Activated CD4-positive, alpha-beta T cell treated with anti-CD3 and anti-CD28 coated beads for 36 hours (primary cell): ENCODE data around the gene VPS37B. TPM values are rescaled to one million over a fixed set of nuclear protein-coding genes. Genes with fewer than 3 reads are reported as not detected.

Source experiments
- ATAC-seq: fragments of 200-7000 bp; cut with Tn5 transposase; one replicate; pipeline ENCODE4 v1.10.0; 2021; ENCODE audit warnings: mild to moderate bottlenecking, moderate library complexity
- CTCF ChIA-PET: fragments of 350-600 bp; sonication (Branson Sonifier 250); formaldehyde crosslinking; loops from one replicate; lab custom pipeline; 2021; ENCODE audit warnings: antibody characterized with exemption; lab: Charles Lee
- POLR2A ChIA-PET: fragments of 350-600 bp; sonication (Branson Sonifier 250); formaldehyde crosslinking; loops from one replicate; lab custom pipeline; 2021; ENCODE audit warnings: antibody characterized with exemption, inconsistent platforms; lab: Charles Lee
- DNase-seq: peaks from one replicate; pipeline ENCODE4 v3.0.0-alpha.2; 2020
- H3K27ac Mint-ChIP-seq: one replicate; pipeline ENCODE4 v1.8.0; 2021; ENCODE audit warnings: mixed read lengths
- H3K27me3 Mint-ChIP-seq: one replicate; pipeline ENCODE4 v1.8.0; 2021; ENCODE audit warnings: mixed read lengths
- H3K36me3 Mint-ChIP-seq: one replicate; pipeline ENCODE4 v1.8.0; 2021; ENCODE audit warnings: low read depth, mixed read lengths
- H3K4me1 Mint-ChIP-seq: one replicate; pipeline ENCODE4 v1.8.0; 2021; ENCODE audit warnings: mixed read lengths
- H3K4me3 Mint-ChIP-seq: one replicate; pipeline ENCODE4 v1.8.0; 2021; ENCODE audit warnings: mild to moderate bottlenecking, moderate library complexity, mixed read lengths
- H3K9me3 Mint-ChIP-seq: one replicate; pipeline ENCODE4 v1.8.0; 2021; ENCODE audit warnings: low read depth, mixed read lengths
- intact Hi-C, 2 experiments: fragments of 100-400 bp; cut with DNase I in 1 of 2; cut with micrococcal nuclease in 1 of 2; formaldehyde crosslinking; loops; one replicate each; pipeline versions ENCODE4 v1.14.2 to v1.15.1; 2022 to 2024; cut with DNase I, micrococcal nuclease
- total RNA-seq, 2 experiments: library from RNA; stranded (reverse); gene quantifications; one replicate each; pipeline ENCODE4 v1.2.3, GENCODE V29; 2021

Gene VPS37B
- total RNA-seq, 2 experiments from 2014 or later = 9.4 to 11.4 TPM

- CTCF ChIA-PET = interaction anchor here (0.6 to 6.8 kb wide), 4 partner anchors 8 to 91 kb away, joined by 3 to 76 read pairs (median 4); no protein-coding TSS in a partner anchor
- DNase-seq = no peak
- no peak overlapping the region for H3K27ac Mint-ChIP-seq
- H3K4me1 Mint-ChIP-seq = no peaks in the 10 kb centered on the region
- no peak overlapping the region for H3K4me3 Mint-ChIP-seq
- H3K9me3 Mint-ChIP-seq = no peaks in the 10 kb centered on the region
- ATAC-seq = no peak
- POLR2A ChIA-PET = no interaction called here
- no peaks in the 10 kb centered on the region for H3K27me3 Mint-ChIP-seq
- peaks cover 13% of the 10 kb centered on the region for H3K36me3 Mint-ChIP-seq
- intact Hi-C loops = no loop called here
These were observed 32.8 kb downstream of the VPS37B start for GRCh38 chr12:122862872-122863701.

DNA sequence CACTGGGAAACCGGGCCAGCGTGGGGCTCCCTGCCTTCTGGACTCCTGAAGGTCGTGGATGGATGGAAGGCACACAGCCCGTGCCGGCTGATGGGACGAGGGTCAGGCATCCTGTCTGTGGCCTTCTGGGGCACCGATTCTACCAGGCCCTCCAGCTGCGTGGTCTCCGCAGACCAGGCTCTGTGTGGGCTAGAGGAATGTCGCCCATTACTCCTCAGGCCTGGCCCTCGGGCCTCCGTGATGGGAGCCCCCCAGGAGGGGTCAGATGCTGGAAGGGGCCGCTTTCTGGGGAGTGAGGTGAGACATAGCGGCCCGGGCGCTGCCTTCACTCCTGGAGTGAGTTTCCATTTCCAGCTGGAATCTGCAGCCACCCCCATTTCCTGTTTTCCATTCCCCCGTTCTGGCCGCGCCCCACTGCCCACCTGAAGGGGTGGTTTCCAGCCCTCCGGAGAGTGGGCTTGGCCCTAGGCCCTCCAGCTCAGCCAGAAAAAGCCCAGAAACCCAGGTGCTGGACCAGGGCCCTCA lies 33.8 kb downstream of the VPS37B start:
- intact Hi-C loops = no loop called here
- ChIA-PET CTCF (interaction anchor here (0.5 to 6.8 kb wide), 10 partner anchors 9 to 376 kb away, joined by 3 to 76 read pairs (median 4); partner anchors contain the start of genes MTRFR and OGFOD2), POLR2A (interaction anchor here (1.0 kb wide), 1 partner anchor 107 kb away, joined by 3 read pairs; no protein-coding TSS in a partner anchor)
- Mint-ChIP-seq H3K27ac (no peak overlapping the region), H3K4me3 (no peak overlapping the region), H3K4me1 (no peaks in the 10 kb centered on the region), H3K36me3 (peaks cover 11% of the 10 kb centered on the region), H3K27me3 (no peaks in the 10 kb centered on the region), H3K9me3 (no peaks in the 10 kb centered on the region)
- DNase-seq (no peak), ATAC-seq (no peak)

GRCh38 chr12:122861587-122861970 lies 34.3 kb downstream of the VPS37B start:
- no peak for ATAC-seq
- no peak overlapping the region for H3K4me3 Mint-ChIP-seq
- peaks cover 7% of the 10 kb centered on the region for H3K36me3 Mint-ChIP-seq
- ChIA-PET CTCF (interaction anchor here (0.6 to 6.8 kb wide), 19 partner anchors 9 to 439 kb away, joined by 3 to 76 read pairs (median 4); partner anchors contain the start of genes ARL6IP4, MTRFR and OGFOD2), POLR2A (interaction anchor here (1.0 kb wide), 1 partner anchor 108 kb away, joined by 3 read pairs; no protein-coding TSS in a partner anchor)
- no peaks in the 10 kb centered on the region for H3K27me3 Mint-ChIP-seq
- intact Hi-C loops = no loop called here
- H3K27ac Mint-ChIP-seq = no peak overlapping the region
- DNase-seq = no peak
- H3K4me1 Mint-ChIP-seq = no peaks in the 10 kb centered on the region
- no peaks in the 10 kb centered on the region for H3K9me3 Mint-ChIP-seq

- peaks cover 7% of the 10 kb centered on the region for H3K36me3 Mint-ChIP-seq
- ATAC-seq (no peak), DNase-seq (no peak)
- H3K9me3 Mint-ChIP-seq = no peaks in the 10 kb centered on the region
- POLR2A ChIA-PET = interaction anchor here (1.0 kb wide), 1 partner anchor 108 kb away, joined by 3 read pairs; no protein-coding TSS in a partner anchor
- H3K27me3 Mint-ChIP-seq = no peaks in the 10 kb centered on the region
- H3K4me3 Mint-ChIP-seq = no peak overlapping the region
- intact Hi-C loops = loop anchor here (1.0 kb wide), 3 partner anchors 68 to 377 kb away; no protein-coding TSS in a partner anchor
- H3K4me1 Mint-ChIP-seq = no peaks in the 10 kb centered on the region
- CTCF ChIA-PET = interaction anchor here (0.6 to 6.8 kb wide), 27 partner anchors 10 to 439 kb away, joined by 3 to 76 read pairs (median 3); partner anchors contain the start of genes ARL6IP4, MTRFR and OGFOD2
- no peak overlapping the region for H3K27ac Mint-ChIP-seq
These were observed 34.9 kb downstream of the VPS37B start for GRCh38 chr12:122860854-122861586.

- ChIA-PET POLR2A (no interaction called here), CTCF (interaction anchor here (0.6 to 6.8 kb wide), 30 partner anchors 10 to 378 kb away, joined by 3 to 76 read pairs (median 4); partner anchors contain the start of gene ARL6IP4)
- intact Hi-C loops = loop anchor here (1.0 kb wide), 3 partner anchors 67 to 378 kb away; no protein-coding TSS in a partner anchor
- Mint-ChIP-seq H3K4me3 (no peak overlapping the region), H3K27ac (no peak overlapping the region), H3K36me3 (peaks cover 7% of the 10 kb centered on the region), H3K27me3 (no peaks in the 10 kb centered on the region), H3K4me1 (no peaks in the 10 kb centered on the region), H3K9me3 (no peaks in the 10 kb centered on the region)
- DNase-seq (peak; percentile 91), ATAC-seq (peak; percentile 85)
These were observed 35.7 kb downstream of the VPS37B start for GRCh38 chr12:122860040-122860853.

GRCh38 chr12:122859303-122860039 lies 36.5 kb downstream of the VPS37B start:
- H3K4me1 Mint-ChIP-seq = no peaks in the 10 kb centered on the region
- ATAC-seq (no peak), DNase-seq (no peak)
- H3K27ac Mint-ChIP-seq = no peak overlapping the region
- H3K9me3 Mint-ChIP-seq = no peaks in the 10 kb centered on the region
- POLR2A ChIA-PET = no interaction called here
- no peak overlapping the region for H3K4me3 Mint-ChIP-seq
- intact Hi-C loops = loop anchor here (1.0 kb wide), 3 partner anchors 66 to 379 kb away; no protein-coding TSS in a partner anchor
- H3K36me3 Mint-ChIP-seq = peaks cover 3% of the 10 kb centered on the region
- CTCF ChIA-PET = interaction anchor here (0.6 to 6.8 kb wide), 13 partner anchors 12 to 447 kb away, joined by 3 to 76 read pairs (median 4); no protein-coding TSS in a partner anchor
- H3K27me3 Mint-ChIP-seq = no peaks in the 10 kb centered on the region

- no peaks in the 10 kb centered on the region for H3K9me3 Mint-ChIP-seq
- intact Hi-C loops = no loop called here
- ATAC-seq (no peak), DNase-seq (no peak)
- H3K4me3 Mint-ChIP-seq = no peak overlapping the region
- H3K27ac Mint-ChIP-seq = no peak overlapping the region
- POLR2A ChIA-PET = no interaction called here
- no peaks in the 10 kb centered on the region for H3K36me3 Mint-ChIP-seq
- CTCF ChIA-PET = interaction anchor here (0.6 to 6.8 kb wide), 8 partner anchors 11 to 448 kb away, joined by 3 to 76 read pairs (median 4); no protein-coding TSS in a partner anchor
- no peaks in the 10 kb centered on the region for H3K4me1 Mint-ChIP-seq
- H3K27me3 Mint-ChIP-seq = no peaks in the 10 kb centered on the region
These were observed 37.2 kb downstream of the VPS37B start for GRCh38 chr12:122858591-122859302.

DNA sequence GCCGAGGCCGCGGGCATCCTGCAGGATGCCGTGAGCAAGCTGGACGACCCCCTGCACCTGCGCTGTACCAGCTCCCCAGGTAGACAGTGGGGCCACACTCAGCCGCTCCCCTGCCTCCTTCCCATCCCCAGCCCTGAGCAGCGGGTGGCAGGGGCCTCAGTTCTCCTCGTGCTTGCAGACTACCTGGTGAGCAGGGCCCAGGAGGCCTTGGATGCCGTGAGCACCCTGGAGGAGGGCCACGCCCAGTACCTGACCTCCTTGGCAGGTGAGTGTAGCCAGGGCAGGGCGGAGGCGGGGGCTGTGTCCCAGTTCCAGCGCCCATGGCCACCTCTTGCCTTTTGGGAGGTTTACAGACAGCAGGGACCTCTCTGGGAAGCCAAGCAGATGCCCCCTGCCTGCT lies 37.8 kb downstream of the VPS37B start:
- Mint-ChIP-seq H3K4me3 (no peak overlapping the region), H3K4me1 (no peaks in the 10 kb centered on the region), H3K9me3 (no peaks in the 10 kb centered on the region), H3K36me3 (no peaks in the 10 kb centered on the region), H3K27ac (no peak overlapping the region), H3K27me3 (no peaks in the 10 kb centered on the region)
- ChIA-PET CTCF (interaction anchor here (0.6 to 6.8 kb wide), 7 partner anchors 8 to 159 kb away, joined by 3 to 76 read pairs (median 3); no protein-coding TSS in a partner anchor), POLR2A (no interaction called here)
- intact Hi-C loops = no loop called here
- ATAC-seq (no peak), DNase-seq (no peak)

GRCh38 chr12:122856999-122857671 lies 38.8 kb downstream of the VPS37B start:
- Mint-ChIP-seq H3K4me1 (no peaks in the 10 kb centered on the region), H3K36me3 (no peaks in the 10 kb centered on the region), H3K27me3 (no peaks in the 10 kb centered on the region), H3K9me3 (no peaks in the 10 kb centered on the region), H3K27ac (no peak overlapping the region), H3K4me3 (no peak overlapping the region)
- POLR2A ChIA-PET = no interaction called here
- ATAC-seq (no peak), DNase-seq (no peak)
- CTCF ChIA-PET = interaction anchor here (0.6 to 6.8 kb wide), 7 partner anchors 9 to 381 kb away, joined by 3 to 76 read pairs (median 3); no protein-coding TSS in a partner anchor
- intact Hi-C loops = no loop called here
